Effector memory CD8-positive, alpha-beta T cell (primary cell): Measurements from ENCODE around the gene FBLIM1.

ENCODE experiments used
- ATAC-seq: fragments of 150-1000 bp; cut with Tn5 transposase; replicated peaks from 2 replicates; pipeline ENCODE4 v1.10.0; 2021; ENCODE audit warnings: mild to moderate bottlenecking, moderate library complexity
- DNase-seq, 3 experiments: peaks; one replicate each; pipeline ENCODE4 v3.0.0; 2021
- H3K27ac Mint-ChIP-seq, 2 donors: one replicate each; pipeline ENCODE4 v1.8.0; 2022; ENCODE audit warnings: mild to moderate bottlenecking in 2 of 2, mixed read lengths in 2 of 2, moderate library complexity in 2 of 2
- H3K27me3 Mint-ChIP-seq, 2 donors: one replicate each; pipeline ENCODE4 v1.8.0; 2022; ENCODE audit warnings: mixed read lengths in 2 of 2
- H3K36me3 Mint-ChIP-seq: one replicate; pipeline ENCODE4 v1.8.0; 2022; ENCODE audit warnings: mild to moderate bottlenecking, moderate library complexity, mixed read lengths; ENCODE audit not compliant: insufficient read depth
- H3K4me1 Mint-ChIP-seq, 2 donors: one replicate each; pipeline ENCODE4 v1.8.0; 2022; ENCODE audit warnings: low read depth in 2 of 2, mixed read lengths in 2 of 2
- H3K4me3 Mint-ChIP-seq, 2 donors: one replicate each; pipeline ENCODE4 v1.8.0; 2022; ENCODE audit warnings: mild to moderate bottlenecking in 2 of 2, mixed read lengths in 2 of 2, moderate library complexity in 2 of 2
- H3K9me3 Mint-ChIP-seq, 2 donors: one replicate each; pipeline ENCODE4 v1.8.0; 2022; ENCODE audit warnings: mixed read lengths in 2 of 2

Gene FBLIM1

DNA sequence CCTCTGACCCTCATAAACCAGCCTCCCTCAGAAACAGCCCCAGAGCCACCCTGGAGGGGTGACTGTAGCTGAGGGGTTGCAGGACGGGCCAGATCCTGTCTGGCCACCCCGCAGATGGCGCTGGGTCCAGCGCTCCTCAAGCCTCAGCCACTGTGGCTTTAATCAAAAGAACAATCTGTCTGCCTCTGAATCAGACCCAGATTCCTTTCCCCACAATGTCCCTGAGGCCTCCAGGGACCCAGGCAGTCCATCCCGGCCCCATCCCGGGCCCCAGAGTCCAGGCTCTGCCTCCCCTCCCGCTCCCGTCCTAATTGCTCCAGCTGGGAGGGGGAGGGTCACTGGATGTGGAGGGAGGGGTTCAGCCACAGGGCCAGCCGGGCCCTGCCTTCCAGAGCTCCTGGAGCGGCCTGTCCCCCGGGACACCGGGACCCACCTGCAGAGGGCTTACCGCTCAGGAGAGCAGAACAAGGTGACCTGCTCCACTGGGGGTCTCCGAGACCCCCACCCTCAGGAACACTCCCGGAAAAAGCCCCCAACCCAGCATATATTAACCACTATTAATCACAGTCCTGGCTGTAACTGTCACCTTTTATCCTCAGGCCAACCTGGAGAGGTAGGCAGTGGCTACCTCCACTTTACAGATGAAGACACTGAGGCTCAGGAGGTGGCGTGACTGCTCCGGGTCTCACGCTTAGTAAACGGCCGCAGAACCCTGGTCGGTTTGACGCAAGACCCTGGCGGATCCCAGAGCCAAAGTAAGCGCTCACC, 836 bp upstream of the FBLIM1 start:
- peaks cover 52 to 83% of the 10 kb centered on the region in 2 donors for H3K27me3 Mint-ChIP-seq
- no peak overlapping the region for H3K27ac Mint-ChIP-seq
- no peak for ATAC-seq
- H3K4me1 Mint-ChIP-seq: peaks cover 0 to 15% of the 10 kb centered on the region in 2 donors
- H3K9me3 Mint-ChIP-seq: no peaks in the 10 kb centered on the region
- DNase-seq: no peak
- H3K36me3 Mint-ChIP-seq: no peaks in the 10 kb centered on the region
- H3K4me3 Mint-ChIP-seq: peak overlapping the region; percentile 66 to 71

DNA sequence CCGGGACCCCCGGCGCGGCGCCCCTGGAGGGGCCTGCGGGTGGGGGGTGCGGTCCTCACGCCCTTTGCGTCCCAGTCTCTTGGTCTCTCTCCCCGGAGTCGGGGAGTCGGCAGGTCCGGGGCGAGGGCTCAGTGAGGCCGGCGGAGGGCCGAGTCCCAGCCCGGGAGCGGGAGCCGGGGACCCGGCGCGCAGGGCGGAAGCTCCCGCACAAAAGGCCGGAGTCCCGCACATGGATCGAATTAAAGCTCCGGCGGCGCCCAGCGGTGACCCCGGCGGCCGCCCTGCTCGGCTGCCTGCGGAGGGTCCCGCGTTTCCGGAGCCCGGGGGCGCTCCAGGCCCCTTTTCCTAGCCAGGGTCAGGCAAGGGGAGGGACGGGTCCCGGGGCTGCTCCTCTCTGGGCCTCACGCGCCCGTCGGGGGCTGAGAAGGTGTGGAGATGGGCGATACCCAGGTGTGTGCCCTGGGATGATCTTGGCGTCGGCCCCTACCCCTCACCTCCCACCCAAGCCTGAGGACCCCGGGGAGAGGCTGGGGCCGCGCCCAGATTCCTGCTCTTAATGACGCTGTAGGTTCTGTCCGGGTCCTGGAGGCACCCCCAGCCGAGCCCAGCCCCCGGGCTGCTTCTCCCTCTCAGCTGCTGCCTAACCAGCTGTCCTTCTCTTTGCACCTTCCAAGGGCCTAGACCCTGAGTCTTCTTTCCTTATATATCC, 512 bp downstream of the FBLIM1 start:
- Mint-ChIP-seq H3K27ac (no peak overlapping the region), H3K9me3 (no peaks in the 10 kb centered on the region), H3K27me3 (peaks cover 58 to 83% of the 10 kb centered on the region in 2 donors), H3K4me3 (peak overlapping the region; percentile 23 to 65), H3K4me1 (peaks cover 0 to 15% of the 10 kb centered on the region in 2 donors), H3K36me3 (no peaks in the 10 kb centered on the region)
- DNase-seq: no peak
- no peak for ATAC-seq

DNA sequence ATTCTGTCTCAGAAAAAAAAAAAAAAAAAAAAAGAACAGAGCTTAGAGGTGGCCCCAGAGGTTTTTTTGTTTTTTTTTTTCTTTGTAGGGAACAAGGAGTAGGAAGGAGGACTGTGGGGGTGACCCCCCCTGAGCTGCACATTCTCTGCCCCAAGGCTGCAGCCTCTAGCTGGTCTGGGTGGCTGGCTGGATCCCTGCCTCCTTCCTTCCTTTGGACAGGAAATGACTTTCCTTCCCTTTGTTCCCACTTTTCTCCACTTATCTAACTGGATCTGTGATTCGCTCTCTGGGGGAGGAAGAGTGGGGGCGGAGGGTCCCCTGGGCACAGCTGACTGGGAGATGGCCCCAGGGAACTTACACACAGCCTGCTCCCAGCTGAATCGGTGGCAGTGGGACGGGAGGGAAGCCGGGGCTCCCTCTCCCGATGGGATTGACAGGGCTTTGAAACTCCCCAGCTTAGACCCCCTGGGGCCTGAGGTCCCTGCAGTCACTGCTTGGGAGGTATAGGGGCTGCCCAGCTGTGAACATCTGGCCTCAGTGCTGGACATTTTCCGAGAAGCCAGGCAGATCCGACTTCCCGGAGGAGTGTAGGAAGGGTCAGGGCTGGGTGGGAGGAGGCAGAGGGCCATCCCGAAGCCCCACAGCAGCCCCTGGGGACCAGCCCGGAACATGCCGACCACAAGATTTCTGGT, 2.1 kb downstream of the FBLIM1 start:
- Mint-ChIP-seq H3K9me3 (no peaks in the 10 kb centered on the region), H3K36me3 (no peaks in the 10 kb centered on the region), H3K27me3 (peaks cover 68 to 91% of the 10 kb centered on the region in 2 donors), H3K4me3 (no peak overlapping the region), H3K4me1 (peaks cover 0 to 15% of the 10 kb centered on the region in 2 donors), H3K27ac (no peak overlapping the region)
- ATAC-seq (no peak), DNase-seq (no peak)

DNA sequence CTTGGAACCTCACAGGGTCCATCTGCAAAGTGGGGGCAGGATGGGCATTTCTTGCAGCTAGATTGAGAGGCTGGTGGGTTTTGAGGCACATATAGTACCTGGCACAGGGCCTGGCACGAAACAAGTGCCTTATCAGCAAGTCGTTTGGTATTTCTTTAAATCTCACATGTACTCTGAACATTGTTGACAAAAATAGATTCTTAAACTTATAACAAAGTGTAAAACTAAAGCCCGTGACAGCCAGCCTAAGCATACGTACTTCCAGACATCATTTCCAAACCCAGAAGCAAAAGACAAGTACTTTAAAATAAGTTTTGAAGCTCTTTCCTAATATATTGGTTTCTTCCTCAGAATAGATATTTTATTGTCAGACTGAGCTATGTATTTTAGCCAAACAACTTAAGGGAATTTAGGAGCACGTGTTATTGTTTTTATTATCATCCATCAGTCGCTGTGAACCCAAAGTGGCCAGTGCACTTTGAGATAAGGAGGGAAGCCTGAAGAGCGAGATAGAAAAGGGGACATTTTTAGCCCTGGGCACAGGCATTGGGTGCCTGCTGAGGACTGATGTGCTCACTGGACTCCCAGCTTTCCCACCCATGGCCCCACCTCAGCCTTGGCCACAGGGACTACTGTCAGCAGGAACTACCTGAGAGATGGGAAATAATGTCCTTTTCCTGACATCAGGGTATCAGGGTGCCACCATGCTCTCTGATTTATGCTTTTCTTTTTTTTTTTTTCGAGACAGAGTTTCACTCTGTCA, 3.0 kb downstream of the FBLIM1 start:
- ATAC-seq: no peak
- peaks cover 0 to 9% of the 10 kb centered on the region in 2 donors for H3K4me1 Mint-ChIP-seq
- H3K9me3 Mint-ChIP-seq: no peaks in the 10 kb centered on the region
- H3K27me3 Mint-ChIP-seq: peaks cover 64 to 89% of the 10 kb centered on the region in 2 donors
- no peak for DNase-seq
- H3K36me3 Mint-ChIP-seq: no peaks in the 10 kb centered on the region
- H3K27ac Mint-ChIP-seq: no peak overlapping the region
- H3K4me3 Mint-ChIP-seq: no peak overlapping the region

DNA sequence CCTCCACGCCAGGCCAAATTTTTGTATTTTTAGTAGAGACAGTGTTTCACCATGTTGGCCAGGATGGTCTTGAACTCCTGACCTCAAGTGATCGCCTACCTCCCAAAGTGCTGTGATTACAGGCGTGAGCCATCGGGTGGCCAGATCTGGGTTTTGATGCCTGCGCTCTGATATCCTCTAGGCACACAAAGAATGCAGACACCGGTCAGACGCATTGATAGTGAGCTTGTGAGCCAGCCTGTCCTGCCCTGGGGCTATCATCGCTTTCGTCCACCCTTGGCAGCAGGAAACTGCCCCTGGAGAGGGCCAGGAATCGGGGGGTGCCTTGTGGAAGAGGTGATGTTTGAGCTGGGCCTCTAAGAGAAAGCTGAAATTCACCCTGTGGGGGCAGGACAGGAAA, 4.0 kb downstream of the FBLIM1 start:
- ATAC-seq: no peak
- Mint-ChIP-seq H3K9me3 (no peaks in the 10 kb centered on the region), H3K27ac (no peak overlapping the region), H3K27me3 (peaks cover 55 to 80% of the 10 kb centered on the region in 2 donors), H3K36me3 (no peaks in the 10 kb centered on the region), H3K4me1 (peaks cover 0 to 6% of the 10 kb centered on the region in 2 donors), H3K4me3 (no peak overlapping the region)
- DNase-seq: no peak

DNA sequence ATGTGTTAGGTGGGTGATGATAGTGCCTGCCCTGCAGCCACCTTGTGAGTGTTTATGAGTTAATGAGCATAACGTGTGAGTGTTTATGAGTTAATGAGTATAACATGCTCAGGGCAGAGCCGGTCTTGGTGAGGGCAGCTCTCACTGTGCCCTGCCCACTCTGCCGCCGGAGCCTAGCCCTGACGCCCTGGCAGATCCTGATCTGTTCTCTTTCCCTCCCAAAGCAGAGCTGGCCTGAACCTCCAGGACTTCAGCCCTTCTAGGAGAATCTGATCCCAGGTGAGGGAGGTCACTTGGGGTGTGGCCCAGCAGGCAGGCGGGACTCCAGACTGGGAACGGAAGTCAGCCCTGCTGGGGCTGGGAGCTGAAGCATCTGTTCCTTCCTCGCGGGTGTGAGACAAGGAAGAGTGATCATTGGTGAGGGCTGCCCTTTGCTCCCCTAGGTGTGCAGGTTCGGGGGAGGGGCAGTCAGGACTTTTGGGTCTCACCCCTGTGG, 5.7 kb downstream of the FBLIM1 start:
- DNase-seq: no peak
- no peak overlapping the region for H3K4me3 Mint-ChIP-seq
- no peak for ATAC-seq
- H3K27ac Mint-ChIP-seq: no peak overlapping the region
- peaks cover 52 to 86% of the 10 kb centered on the region in 2 donors for H3K27me3 Mint-ChIP-seq
- H3K36me3 Mint-ChIP-seq: no peaks in the 10 kb centered on the region
- no peaks in the 10 kb centered on the region for H3K9me3 Mint-ChIP-seq
- peaks cover 0 to 2% of the 10 kb centered on the region in 2 donors for H3K4me1 Mint-ChIP-seq

DNA sequence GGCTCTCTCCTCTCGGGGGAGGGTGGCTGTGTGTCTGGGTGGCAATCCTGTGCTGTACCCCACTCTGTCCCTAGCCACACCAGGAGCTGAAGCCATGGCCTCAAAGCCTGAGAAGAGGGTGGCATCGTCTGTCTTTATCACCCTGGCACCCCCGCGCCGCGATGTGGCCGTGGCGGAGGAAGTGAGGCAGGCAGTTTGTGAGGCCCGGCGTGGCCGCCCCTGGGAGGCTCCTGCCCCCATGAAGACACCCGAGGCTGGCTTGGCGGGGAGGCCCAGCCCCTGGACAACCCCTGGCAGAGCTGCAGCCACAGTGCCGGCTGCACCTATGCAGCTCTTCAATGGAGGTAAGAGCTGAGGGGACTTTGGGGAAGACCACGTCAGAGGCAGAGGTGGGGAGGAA, 6.3 kb downstream of the FBLIM1 start:
- H3K27me3 Mint-ChIP-seq: peaks cover 47 to 82% of the 10 kb centered on the region in 2 donors
- no peak overlapping the region for H3K27ac Mint-ChIP-seq
- H3K4me3 Mint-ChIP-seq: no peak overlapping the region
- DNase-seq (no peak), ATAC-seq (no peak)
- H3K9me3 Mint-ChIP-seq: no peaks in the 10 kb centered on the region
- H3K4me1 Mint-ChIP-seq: no peaks in the 10 kb centered on the region
- no peaks in the 10 kb centered on the region for H3K36me3 Mint-ChIP-seq

DNA sequence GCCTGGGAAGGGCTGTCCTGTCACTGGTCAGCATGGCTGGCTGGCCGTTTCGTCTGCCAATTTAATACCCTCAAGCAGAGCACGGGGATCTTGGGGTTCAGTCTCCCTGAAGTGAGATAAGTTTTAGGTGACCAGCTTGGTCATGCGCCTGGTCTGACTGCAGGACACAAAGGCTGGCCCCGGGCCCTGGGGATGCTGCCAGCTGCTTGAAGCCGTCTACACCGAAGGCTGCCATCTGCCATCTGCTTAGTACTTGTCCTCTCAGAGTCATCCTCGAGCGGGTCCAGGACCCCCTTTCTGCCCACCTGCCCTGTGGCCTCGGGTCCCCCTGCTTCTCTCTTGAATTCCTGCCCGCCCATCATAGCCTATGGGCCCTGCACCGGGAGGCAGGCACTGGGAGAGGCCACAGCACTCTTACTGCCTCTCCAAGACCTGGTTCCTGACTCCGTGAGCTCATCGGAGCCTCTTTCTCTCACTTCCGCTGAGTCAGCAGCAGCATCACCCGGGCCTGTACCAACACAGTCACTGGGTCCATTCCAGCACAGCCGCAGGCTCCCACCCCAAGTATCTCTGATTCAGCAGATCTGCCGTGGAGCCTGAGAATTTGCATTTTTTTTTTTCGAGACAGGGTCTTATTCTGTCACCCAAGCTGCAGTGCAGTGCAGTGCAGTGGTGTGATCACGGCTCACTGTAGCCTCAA, 7.0 kb downstream of the FBLIM1 start:
- H3K36me3 Mint-ChIP-seq: no peaks in the 10 kb centered on the region
- H3K4me3 Mint-ChIP-seq: no peak overlapping the region
- ATAC-seq (no peak), DNase-seq (no peak)
- H3K4me1 Mint-ChIP-seq: no peaks in the 10 kb centered on the region
- H3K27ac Mint-ChIP-seq: no peak overlapping the region
- no peaks in the 10 kb centered on the region for H3K9me3 Mint-ChIP-seq
- peaks cover 47 to 81% of the 10 kb centered on the region in 2 donors for H3K27me3 Mint-ChIP-seq

DNA sequence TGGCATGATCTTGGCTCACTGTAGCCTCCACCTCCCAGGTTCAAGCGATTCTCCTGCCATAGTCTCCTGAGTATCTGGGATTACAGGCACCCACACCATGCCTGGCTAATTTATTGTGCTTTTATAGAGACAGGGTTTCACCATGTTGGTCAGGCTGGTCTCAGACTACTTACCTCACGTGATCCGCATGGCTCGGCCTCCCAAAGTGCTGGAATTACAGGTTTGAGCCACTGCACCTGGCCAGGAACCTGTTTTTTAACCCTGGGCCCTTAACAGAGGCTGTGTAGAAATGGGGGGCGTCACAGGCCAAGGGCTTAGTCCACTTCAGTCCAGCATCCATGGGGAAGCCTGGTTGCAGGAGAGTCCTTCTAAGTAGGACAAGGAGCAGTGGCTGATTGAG, 9.3 kb downstream of the FBLIM1 start:
- Mint-ChIP-seq H3K4me1 (no peaks in the 10 kb centered on the region), H3K4me3 (no peak overlapping the region), H3K27ac (no peak overlapping the region), H3K36me3 (no peaks in the 10 kb centered on the region), H3K27me3 (peaks cover 46 to 77% of the 10 kb centered on the region in 2 donors), H3K9me3 (no peaks in the 10 kb centered on the region)
- ATAC-seq: no peak
- no peak for DNase-seq

DNA sequence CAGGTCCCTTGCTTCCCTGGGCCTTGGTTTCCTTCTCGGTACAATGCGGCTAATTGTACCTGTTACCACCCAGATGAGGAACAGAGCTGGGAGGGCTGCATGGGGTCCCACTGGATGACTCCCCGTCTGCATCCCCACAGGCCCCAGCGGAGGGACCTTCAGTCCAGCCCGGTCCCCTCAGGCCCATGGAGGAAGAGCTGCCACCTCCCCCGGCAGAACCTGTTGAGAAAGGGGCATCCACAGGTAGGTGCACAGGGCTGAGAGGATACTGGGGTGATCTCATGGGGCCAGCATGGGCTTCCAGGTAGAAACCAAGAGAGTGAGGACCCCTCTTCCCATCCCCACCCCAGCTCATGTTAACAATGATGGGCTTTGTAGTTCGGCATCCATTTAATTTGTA, 9.8 kb downstream of the FBLIM1 start:
- H3K27me3 Mint-ChIP-seq: peaks cover 46 to 76% of the 10 kb centered on the region in 2 donors
- H3K27ac Mint-ChIP-seq: no peak overlapping the region
- H3K36me3 Mint-ChIP-seq: peaks cover under 1% of the 10 kb centered on the region
- ATAC-seq: no peak
- no peak for DNase-seq
- no peaks in the 10 kb centered on the region for H3K4me1 Mint-ChIP-seq
- no peaks in the 10 kb centered on the region for H3K9me3 Mint-ChIP-seq
- no peak overlapping the region for H3K4me3 Mint-ChIP-seq

DNA sequence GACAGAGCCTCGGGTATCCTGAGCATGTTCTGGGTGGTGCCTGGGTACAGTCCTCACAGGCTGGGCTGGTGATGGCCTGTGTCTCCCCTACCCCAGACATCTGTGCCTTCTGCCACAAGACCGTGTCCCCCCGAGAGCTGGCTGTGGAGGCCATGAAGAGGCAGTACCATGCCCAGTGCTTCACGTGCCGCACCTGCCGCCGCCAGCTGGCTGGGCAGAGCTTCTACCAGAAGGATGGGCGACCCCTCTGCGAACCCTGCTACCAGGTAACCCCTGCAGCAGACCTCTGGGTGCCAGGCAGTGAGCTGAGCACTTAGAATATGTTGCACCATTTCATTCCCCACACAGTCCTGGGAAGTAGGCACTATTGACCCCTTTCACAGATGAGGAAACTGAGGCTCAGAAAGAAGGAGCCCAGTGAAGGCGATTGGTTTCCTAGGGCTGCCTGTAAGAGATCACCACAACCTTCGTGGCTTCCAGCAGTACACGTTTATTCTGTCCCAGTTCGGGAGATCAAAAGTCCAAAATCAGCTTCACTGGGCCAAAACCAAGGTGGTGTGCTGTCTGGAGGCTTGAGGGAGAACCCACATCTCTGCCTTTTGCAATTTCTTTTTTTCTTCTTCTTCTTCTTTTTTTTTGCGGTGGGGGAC, 11.8 kb downstream of the FBLIM1 start:
- ATAC-seq: no peak
- Mint-ChIP-seq H3K9me3 (no peaks in the 10 kb centered on the region), H3K27me3 (peaks cover 32 to 55% of the 10 kb centered on the region in 2 donors), H3K27ac (peak overlapping the region; percentile 59 to 65), H3K4me3 (no peak overlapping the region), H3K4me1 (no peaks in the 10 kb centered on the region), H3K36me3 (peaks cover 3% of the 10 kb centered on the region)
- DNase-seq: no peak

DNA sequence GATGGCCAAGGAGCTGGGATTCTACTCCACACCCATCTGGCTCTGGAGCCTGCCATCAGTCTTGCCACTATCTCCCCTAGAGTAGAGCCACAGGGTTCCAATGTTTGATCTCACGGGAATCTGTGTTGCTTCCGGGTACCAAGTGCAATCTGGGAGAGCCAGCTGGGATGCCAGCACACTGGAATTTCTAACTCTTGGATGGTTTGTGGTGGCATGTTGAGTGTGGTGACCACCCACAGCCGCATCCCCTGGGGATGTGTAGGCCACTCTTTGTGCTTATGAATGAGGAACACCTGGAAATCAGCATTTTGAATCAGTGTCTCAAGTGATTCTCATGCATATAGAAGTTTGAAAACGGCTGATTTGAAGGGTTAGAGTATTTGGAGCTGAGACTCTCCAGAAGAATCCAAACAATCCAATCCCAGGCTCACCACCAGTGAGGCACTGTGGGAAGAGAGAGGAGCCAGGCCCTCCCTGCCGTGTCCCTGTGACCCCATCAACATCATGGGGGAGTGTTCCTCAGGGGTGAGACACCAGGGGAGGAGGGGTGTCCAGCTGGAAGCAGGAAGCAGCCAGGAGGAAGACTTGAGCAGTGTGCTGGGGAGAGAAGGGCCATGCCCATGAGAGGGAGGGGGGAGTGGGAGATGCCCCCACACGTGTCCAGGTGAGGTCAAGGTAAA, 13.4 kb downstream of the FBLIM1 start:
- no peaks in the 10 kb centered on the region for H3K9me3 Mint-ChIP-seq
- ATAC-seq (no peak), DNase-seq (no peak)
- H3K4me3 Mint-ChIP-seq: no peak overlapping the region
- no peak overlapping the region for H3K27ac Mint-ChIP-seq
- peaks cover 25 to 47% of the 10 kb centered on the region in 2 donors for H3K27me3 Mint-ChIP-seq
- H3K4me1 Mint-ChIP-seq: no peaks in the 10 kb centered on the region
- peaks cover 6% of the 10 kb centered on the region for H3K36me3 Mint-ChIP-seq
